IPS-20b (cell line): ENCODE data around the gene RPL11.

Source experiments
- H3K27ac ChIP-seq: one replicate; pipeline ENCODE4 v1.5.1; 2013; ENCODE audit warnings: low read length
- H3K27me3 ChIP-seq: 2 replicates; pipeline ENCODE4 v1.6.1; 2013; ENCODE audit warnings: mild to moderate bottlenecking, low read length, inconsistent platforms; ENCODE audit not compliant: insufficient read depth
- H3K36me3 ChIP-seq: 2 replicates; pipeline ENCODE4 v1.6.1; 2013; ENCODE audit warnings: low read depth, mild to moderate bottlenecking, inconsistent platforms, low read length, moderate library complexity; ENCODE audit not compliant: insufficient read depth
- H3K4me1 ChIP-seq: 2 replicates; pipeline ENCODE4 v1.6.1; 2013; ENCODE audit warnings: mild to moderate bottlenecking, control low read depth, inconsistent platforms, low read length, moderate library complexity; ENCODE audit not compliant: insufficient read depth
- H3K4me3 ChIP-seq: 2 replicates; pipeline ENCODE4 v1.5.1; 2013; ENCODE audit warnings: mild to moderate bottlenecking, low read length, inconsistent platforms
- H3K9ac ChIP-seq: 2 replicates; pipeline ENCODE4 v1.6.1; 2013; ENCODE audit warnings: low read depth, mild to moderate bottlenecking, inconsistent platforms, low read length, moderate library complexity
- H3K9me3 ChIP-seq: 2 replicates; pipeline ENCODE4 v1.6.1; 2013; ENCODE audit warnings: mild to moderate bottlenecking, low read depth, low read length, inconsistent platforms; ENCODE audit not compliant: insufficient read depth

RPL11 gene

GRCh38 chr1:23743287-23744152 lies 51.9 kb downstream of the RPL11 start, which contains the start of gene ELOA:
ELOA (plus strand) TSS chr1:23743471; CDS start chr1:23743504, 33 bp downstream.
- H3K9me3 ChIP-seq, result no peaks in the 10 kb centered on the region

GRCh38 chr1:23745515-23745914 lies 53.9 kb downstream of the RPL11 start:
- Histone ChIP-seq H3K9ac (no peak overlapping the region), H3K4me1 (peaks cover 7% of the 10 kb centered on the region), H3K36me3 (peaks cover 26% of the 10 kb centered on the region), H3K27ac (no peak overlapping the region), H3K4me3 (peak overlapping the region; percentile 82; the same call in 1 of the 2 replicates), H3K9me3 (no peaks in the 10 kb centered on the region), H3K27me3 (no peaks in the 10 kb centered on the region)

More at GRCh38 chr1:23743287-23744152, 51.9 kb downstream of the RPL11 start, which contains the start of gene ELOA:
- Histone ChIP-seq H3K4me1 (peaks cover 7% of the 10 kb centered on the region), H3K4me3 (peak within 1 kb of the TSS; percentile 82), H3K27ac (no peak within 1 kb of the TSS), H3K27me3 (no peaks in the 10 kb centered on the region), H3K36me3 (peaks cover 12% of the 10 kb centered on the region), H3K9ac (peak within 1 kb of the TSS; percentile 85; the same call in 1 of the 2 replicates)
